Karpas-422 (cell line): ENCODE data around the gene KCNMB2. TPM values are rescaled to one million over a fixed set of nuclear protein-coding genes. Genes with fewer than 3 reads are reported as not detected.

Experiments
- DNase-seq: peaks from one replicate; pipeline ENCODE4 v3.0.0-alpha.2; 2015
- H2AFZ ChIP-seq: fragments of 200-600 bp; sonication (generic); 2 replicates; pipeline ENCODE4 v1.6.1; 2014; ENCODE audit warnings: antibody characterized with exemption, low read length, mixed read lengths
- H3K27ac ChIP-seq: fragments of 200-600 bp; sonication (generic); 2 replicates; pipeline ENCODE4 v1.5.1; 2014; ENCODE audit warnings: mild to moderate bottlenecking, low read length, moderate library complexity
- H3K27me3 ChIP-seq: fragments of 200-600 bp; sonication (generic); 2 replicates; pipeline ENCODE4 v1.6.1; 2014; ENCODE audit warnings: low read length, mixed read lengths
- H3K36me3 ChIP-seq: fragments of 200-600 bp; sonication (generic); 2 replicates; pipeline ENCODE4 v1.6.1; 2014; ENCODE audit warnings: low read length, mixed read lengths; ENCODE audit not compliant: insufficient read depth
- H3K4me1 ChIP-seq: fragments of 200-600 bp; sonication (generic); 2 replicates; pipeline ENCODE4 v1.6.1; 2014; ENCODE audit warnings: mild to moderate bottlenecking, low read length, mixed read lengths
- H3K4me2 ChIP-seq: fragments of 200-600 bp; sonication (generic); 2 replicates; pipeline ENCODE4 v1.6.1; 2014; ENCODE audit warnings: low read length, low read depth, mild to moderate bottlenecking; ENCODE audit not compliant: poor library complexity, severe bottlenecking
- H3K4me3 ChIP-seq: fragments of 200-600 bp; sonication (generic); 2 replicates; pipeline ENCODE4 v1.5.1; 2014; ENCODE audit warnings: mild to moderate bottlenecking, antibody characterized with exemption, low read length, mixed read lengths
- H3K79me2 ChIP-seq: fragments of 200-600 bp; sonication (generic); 2 replicates; pipeline ENCODE4 v1.6.1; 2014; ENCODE audit warnings: mild to moderate bottlenecking, low read length, mixed read lengths
- H3K9ac ChIP-seq: fragments of 200-600 bp; sonication (generic); 2 replicates; pipeline ENCODE4 v1.6.0; 2014; ENCODE audit warnings: low read length
- H3K9me2 ChIP-seq: fragments of 200-600 bp; sonication (generic), shearing (Covaris generic); replicated peaks from 2 replicates; pipeline ENCODE4 v1.6.0; 2014; ENCODE audit warnings: mild to moderate bottlenecking, low read length, moderate library complexity; ENCODE audit not compliant: insufficient read depth
- H3K9me3 ChIP-seq: fragments of 300-700, 200-600 bp; sonication (generic); 2 replicates; pipeline ENCODE4 v1.6.1; 2014; ENCODE audit warnings: low read length, mixed read lengths
- H4K20me1 ChIP-seq: fragments of 200-600 bp; sonication (generic); 2 replicates; pipeline ENCODE4 v1.6.1; 2014; ENCODE audit warnings: mild to moderate bottlenecking, antibody characterized with exemption, low read length, low read depth; ENCODE audit not compliant: insufficient read depth
- total RNA-seq: library from RNA; depleted of rRNA; stranded (reverse); fragments of >200 nt; shearing (Covaris generic); gene quantifications from 2 replicates; pipeline ENCODE4 v1.2.3, GENCODE V29; 2014; ENCODE audit warnings: low replicate concordance

The KCNMB2 gene
- total RNA-seq, 1 experiment from 2014 or later: not detected

- Histone ChIP-seq H3K36me3 (no peaks in the 10 kb centered on the region), H3K9me3 (no peaks in the 10 kb centered on the region), H3K9ac (no peak overlapping the region), H3K4me1 (no peaks in the 10 kb centered on the region), H3K4me2 (no peak overlapping the region), H3K4me3 (no peak overlapping the region), H3K9me2 (no peaks in the 10 kb centered on the region), H4K20me1 (no peaks in the 10 kb centered on the region), H3K27ac (no peak overlapping the region), H3K27me3 (no peaks in the 10 kb centered on the region), H2AFZ (no peak overlapping the region), H3K79me2 (no peaks in the 10 kb centered on the region)
- no peak for DNase-seq
Measured at GRCh38 chr3:178588628-178589027, 52.4 kb downstream of the KCNMB2 start.

- no peaks in the 10 kb centered on the region for H4K20me1 ChIP-seq
- no peaks in the 10 kb centered on the region for H3K79me2 ChIP-seq
- no peak overlapping the region for H3K9ac ChIP-seq
- H3K9me3 ChIP-seq: no peaks in the 10 kb centered on the region
- H3K36me3 ChIP-seq: no peaks in the 10 kb centered on the region
- no peak for DNase-seq
- no peak overlapping the region for H3K4me2 ChIP-seq
- no peaks in the 10 kb centered on the region for H3K4me1 ChIP-seq
- H3K9me2 ChIP-seq: no peaks in the 10 kb centered on the region
- H3K27me3 ChIP-seq: no peaks in the 10 kb centered on the region
- H2AFZ ChIP-seq: no peak overlapping the region
- no peak overlapping the region for H3K4me3 ChIP-seq
- no peak overlapping the region for H3K27ac ChIP-seq
Measured at GRCh38 chr3:178593786-178594185, 57.5 kb downstream of the KCNMB2 start.

- DNase-seq: no peak
- Histone ChIP-seq H3K27me3 (no peaks in the 10 kb centered on the region), H3K4me1 (no peaks in the 10 kb centered on the region), H3K9me3 (no peaks in the 10 kb centered on the region), H3K79me2 (no peaks in the 10 kb centered on the region), H2AFZ (no peak overlapping the region), H4K20me1 (no peaks in the 10 kb centered on the region), H3K27ac (no peak overlapping the region), H3K36me3 (no peaks in the 10 kb centered on the region), H3K9me2 (no peaks in the 10 kb centered on the region), H3K9ac (no peak overlapping the region), H3K4me3 (no peak overlapping the region), H3K4me2 (no peak overlapping the region)
Measured at GRCh38 chr3:178597371-178597770, 61.1 kb downstream of the KCNMB2 start.

- no peaks in the 10 kb centered on the region for H3K27me3 ChIP-seq
- no peaks in the 10 kb centered on the region for H4K20me1 ChIP-seq
- H3K9me3 ChIP-seq: no peaks in the 10 kb centered on the region
- no peak overlapping the region for H3K4me2 ChIP-seq
- no peak for DNase-seq
- no peaks in the 10 kb centered on the region for H3K79me2 ChIP-seq
- no peak overlapping the region for H3K4me3 ChIP-seq
- H2AFZ ChIP-seq: no peak overlapping the region
- no peak overlapping the region for H3K9ac ChIP-seq
- no peaks in the 10 kb centered on the region for H3K36me3 ChIP-seq
- H3K27ac ChIP-seq: no peak overlapping the region
- H3K4me1 ChIP-seq: no peaks in the 10 kb centered on the region
- no peaks in the 10 kb centered on the region for H3K9me2 ChIP-seq
Measured at GRCh38 chr3:178602856-178603255, 66.6 kb downstream of the KCNMB2 start.

- no peak for DNase-seq
- no peak overlapping the region for H3K4me3 ChIP-seq
- no peak overlapping the region for H3K27ac ChIP-seq
- no peak overlapping the region for H2AFZ ChIP-seq
- H4K20me1 ChIP-seq: no peaks in the 10 kb centered on the region
- H3K9ac ChIP-seq: no peak overlapping the region
- H3K4me1 ChIP-seq: no peaks in the 10 kb centered on the region
- H3K4me2 ChIP-seq: no peak overlapping the region
- no peaks in the 10 kb centered on the region for H3K79me2 ChIP-seq
- no peaks in the 10 kb centered on the region for H3K36me3 ChIP-seq
- H3K27me3 ChIP-seq: no peaks in the 10 kb centered on the region
- H3K9me2 ChIP-seq: no peaks in the 10 kb centered on the region
- H3K9me3 ChIP-seq: no peaks in the 10 kb centered on the region
Measured at GRCh38 chr3:178603735-178604134, 67.5 kb downstream of the KCNMB2 start.

- Histone ChIP-seq H3K36me3 (no peaks in the 10 kb centered on the region), H4K20me1 (no peaks in the 10 kb centered on the region), H3K79me2 (no peaks in the 10 kb centered on the region), H3K9me2 (no peaks in the 10 kb centered on the region), H3K4me1 (no peaks in the 10 kb centered on the region), H3K4me3 (no peak overlapping the region), H3K9me3 (no peaks in the 10 kb centered on the region), H2AFZ (no peak overlapping the region), H3K27me3 (no peaks in the 10 kb centered on the region), H3K27ac (no peak overlapping the region), H3K9ac (no peak overlapping the region), H3K4me2 (no peak overlapping the region)
- no peak for DNase-seq
Measured at GRCh38 chr3:178618197-178618596, 82.0 kb downstream of the KCNMB2 start.

- H3K36me3 ChIP-seq: no peaks in the 10 kb centered on the region
- no peaks in the 10 kb centered on the region for H3K4me1 ChIP-seq
- no peak overlapping the region for H3K4me3 ChIP-seq
- no peak overlapping the region for H3K9ac ChIP-seq
- H3K27ac ChIP-seq: no peak overlapping the region
- no peaks in the 10 kb centered on the region for H4K20me1 ChIP-seq
- no peaks in the 10 kb centered on the region for H3K79me2 ChIP-seq
- no peak overlapping the region for H2AFZ ChIP-seq
- DNase-seq: no peak
- H3K9me2 ChIP-seq: no peaks in the 10 kb centered on the region
- no peak overlapping the region for H3K4me2 ChIP-seq
- H3K9me3 ChIP-seq: no peaks in the 10 kb centered on the region
- no peaks in the 10 kb centered on the region for H3K27me3 ChIP-seq
Measured at GRCh38 chr3:178618896-178619295, 82.7 kb downstream of the KCNMB2 start.

- Histone ChIP-seq H4K20me1 (no peaks in the 10 kb centered on the region), H3K36me3 (no peaks in the 10 kb centered on the region), H3K27me3 (0 out of 2 replicates have a peak, but pooled peaks cover 2% of the 10 kb centered on the region), H3K9ac (no peak overlapping the region), H2AFZ (no peak overlapping the region), H3K4me3 (no peak overlapping the region), H3K4me2 (no peak overlapping the region), H3K9me2 (no peaks in the 10 kb centered on the region), H3K79me2 (no peaks in the 10 kb centered on the region), H3K9me3 (no peaks in the 10 kb centered on the region), H3K4me1 (no peaks in the 10 kb centered on the region), H3K27ac (no peak overlapping the region)
- no peak for DNase-seq
Measured at GRCh38 chr3:178623666-178624255, 87.5 kb downstream of the KCNMB2 start.

GRCh38 chr3:178624276-178624675, 88.0 kb downstream of the KCNMB2 start:
- H3K4me1 ChIP-seq: no peaks in the 10 kb centered on the region
- no peak overlapping the region for H2AFZ ChIP-seq
- 0 out of 2 replicates have a peak, but pooled peaks cover 2% of the 10 kb centered on the region for H3K27me3 ChIP-seq
- no peaks in the 10 kb centered on the region for H3K36me3 ChIP-seq
- H4K20me1 ChIP-seq: no peaks in the 10 kb centered on the region
- no peak overlapping the region for H3K9ac ChIP-seq
- H3K79me2 ChIP-seq: no peaks in the 10 kb centered on the region
- H3K9me3 ChIP-seq: no peaks in the 10 kb centered on the region
- H3K4me2 ChIP-seq: no peak overlapping the region
- no peak overlapping the region for H3K27ac ChIP-seq
- DNase-seq: no peak
- H3K9me2 ChIP-seq: no peaks in the 10 kb centered on the region
- no peak overlapping the region for H3K4me3 ChIP-seq
